Stomach (tissue), 9 donors: ENCODE results near the gene DDX27. TPM values are rescaled to one million over a fixed set of nuclear protein-coding genes. Genes with fewer than 3 reads are reported as not detected.

ENCODE experiments used
- DNase-seq, 2 donors: peaks; one replicate each; pipeline versions ENCODE4 v3.0.0 to v3.0.0-alpha.2; 2013 to 2019
- H3K27ac ChIP-seq, 5 donors: fragments of 200-600 bp in 4 of 5; sonication (generic) in 4 of 5; one replicate each; pipeline ENCODE4 v1.5.1; 2013 to 2019; ENCODE audit warnings: mild to moderate bottlenecking in 1 of 5, moderate library complexity in 1 of 5
- H3K27me3 ChIP-seq, 3 donors: fragments of 200-600 bp; sonication (generic); one replicate each; pipeline ENCODE4 v1.5.1; 2017 to 2019; ENCODE audit warnings: mixed run types in 1 of 3
- H3K36me3 ChIP-seq, 4 donors: fragments of 200-600 bp; sonication (generic); 1 replicate in 3 of 4; 2 replicates in 1 of 4; pipeline ENCODE4 v1.5.1; 2016 to 2019
- H3K4me1 ChIP-seq, 4 donors: fragments of 200-600 bp; sonication (generic); one replicate each; pipeline ENCODE4 v1.5.1; 2016 to 2019
- H3K4me3 ChIP-seq, 4 donors: fragments of 200-600 bp; sonication (generic) in 3 of 4; one replicate each; pipeline ENCODE4 v1.5.1; 2016 to 2019; ENCODE audit warnings: mild to moderate bottlenecking in 1 of 4
- H3K9me3 ChIP-seq, 4 donors: fragments of 200-600 bp; sonication (generic); one replicate each; pipeline ENCODE4 v1.5.1; 2016 to 2019
- CTCF ChIP-seq, 7 experiments: fragments of 450-650 bp in 4 of 7; fragments of 200-600 bp in 3 of 7; sonication (generic) in 3 of 7; IDR thresholded peaks; one replicate each; pipeline ENCODE4 v1.5.1; 2016 to 2019; ENCODE audit warnings: antibody characterized with exemption in 7 of 7, control low read depth in 2 of 7, mild to moderate bottlenecking in 1 of 7
- EP300 ChIP-seq: sonication (generic); formaldehyde crosslinking; IDR thresholded peaks from one replicate; pipeline ENCODE4 v1.6.1; 2017; ENCODE audit warnings: antibody characterized with exemption
- POLR2A ChIP-seq, 4 donors: fragments of 450-650 bp; IDR thresholded peaks; one replicate each; pipeline ENCODE4 v1.6.1; 2016; ENCODE audit warnings: antibody characterized with exemption in 4 of 4, control low read depth in 2 of 4, mild to moderate bottlenecking in 1 of 4, moderate library complexity in 1 of 4
- POLR2AphosphoS5 ChIP-seq, 3 donors: sonication (generic); formaldehyde crosslinking; IDR thresholded peaks; one replicate each; pipeline ENCODE4 v1.6.1; 2016; ENCODE audit warnings: antibody characterized with exemption in 3 of 3
- WGBS, 5 donors: extraction: QIAGEN DNeasy Blood & Tissue Kit in 3 of 5; methylation state at CpG; one replicate each; pipeline versions ENCODE4 v1.1.5 to v1.1.7; 2013 to 2018; 5-methylcytosine and 5-hydroxymethylcytosine counted together
- intact Hi-C: fragments of 100-400 bp; cut with DNase I; formaldehyde crosslinking; loops from one replicate; pipeline ENCODE4 v1.15.1; 2023; ENCODE audit warnings: low total_unique reads
- polyA plus RNA-seq, 3 donors: library from polyadenylated mRNA; stranded (reverse); fragments of 200-250 nt; gene quantifications; one replicate each; pipeline ENCODE4 v1.2.3, GENCODE V29; 2013
- total RNA-seq, 5 donors: library from RNA; depleted of rRNA; stranded (reverse); fragments of >200 nt; gene quantifications; one replicate each; pipeline versions ENCODE4 v1.1.0 to v1.2.3, GENCODE V29; 2014 to 2016
- donor health status: healthy with polysubstance abuse.
- donor health status: Bipolar disorder and iron deficiency.
- donor health status: healthy.

The DDX27 gene
- total and polyA plus RNA-seq, 8 donors: 11.7 to 38.2 (median 21.4) TPM

GRCh38 chr20:49233226-49233625, 14.0 kb downstream of the DDX27 start:
- DNase-seq: no peak
- H3K4me1 ChIP-seq: no peaks in the 10 kb centered on the region
- TF ChIP-seq EP300 (no peak), POLR2A (IDR thresholded peaks at IDR 0.05) (no peak), CTCF (IDR thresholded peaks at IDR 0.05) (no peak), POLR2AphosphoS5 (IDR thresholded peaks at IDR 0.05) (no peak)
- WGBS, 5 donors: 92 to 95% (median 94%) methylated on average over 6 to 10 of the region's 10 CpGs
- H3K9me3 ChIP-seq: no peaks in the 10 kb centered on the region
- no peak overlapping the region for H3K27ac ChIP-seq
- H3K27me3 ChIP-seq: no peaks in the 10 kb centered on the region
- peaks cover 79 to 99% (median 99%) of the 10 kb centered on the region in 4 donors for H3K36me3 ChIP-seq
- intact Hi-C loops: no loop called here
- H3K4me3 ChIP-seq: no peak overlapping the region

GRCh38 chr20:49234831-49235230, 15.6 kb downstream of the DDX27 start:
- Histone ChIP-seq H3K27me3 (no peaks in the 10 kb centered on the region), H3K4me1 (no peaks in the 10 kb centered on the region), H3K9me3 (no peaks in the 10 kb centered on the region), H3K27ac (no peak overlapping the region), H3K36me3 (peaks cover 85 to 99% (median 99%) of the 10 kb centered on the region in 4 donors), H3K4me3 (no peak overlapping the region)
- TF ChIP-seq CTCF (IDR thresholded peaks at IDR 0.05) (no peak), POLR2AphosphoS5 (IDR thresholded peaks at IDR 0.05) (no peak), EP300 (no peak), POLR2A (IDR thresholded peaks at IDR 0.05) (no peak)
- 92 to 100% (median 97%) methylated on average over 6 of the region's 6 CpGs for WGBS, 5 donors
- DNase-seq: no peak
- intact Hi-C loops: no loop called here

GRCh38 chr20:49236301-49236700, 17.1 kb downstream of the DDX27 start:
- DNase-seq: no peak
- intact Hi-C loops: no loop called here
- WGBS, 5 donors: 84 to 91% (median 85%) methylated on average over 9 of the region's 9 CpGs
- H3K36me3 ChIP-seq: peaks cover 85 to 99% (median 99%) of the 10 kb centered on the region in 4 donors
- no peaks in the 10 kb centered on the region for H3K4me1 ChIP-seq
- H3K9me3 ChIP-seq: no peaks in the 10 kb centered on the region
- TF ChIP-seq EP300: no peak
- no peak for TF ChIP-seq POLR2A (IDR thresholded peaks at IDR 0.05)
- no peak for TF ChIP-seq CTCF (IDR thresholded peaks at IDR 0.05)
- no peak for TF ChIP-seq POLR2AphosphoS5 (IDR thresholded peaks at IDR 0.05)
- H3K27ac ChIP-seq: no peak overlapping the region
- H3K4me3 ChIP-seq: no peak overlapping the region
- no peaks in the 10 kb centered on the region for H3K27me3 ChIP-seq

- WGBS, 5 donors: 78 to 85% (median 83%) methylated on average over 4 of the region's 4 CpGs
- Histone ChIP-seq H3K36me3 (peaks cover 87 to 100% (median 99%) of the 10 kb centered on the region in 4 donors), H3K9me3 (no peaks in the 10 kb centered on the region), H3K4me3 (no peak overlapping the region), H3K27me3 (no peaks in the 10 kb centered on the region), H3K4me1 (no peaks in the 10 kb centered on the region), H3K27ac (no peak overlapping the region)
- TF ChIP-seq POLR2A (IDR thresholded peaks at IDR 0.05): no peak
- no peak for TF ChIP-seq EP300
- TF ChIP-seq POLR2AphosphoS5 (IDR thresholded peaks at IDR 0.05): no peak
- TF ChIP-seq CTCF (IDR thresholded peaks at IDR 0.05): no peak
- no peak for DNase-seq
- intact Hi-C loops: no loop called here
Observed at GRCh38 chr20:49237531-49237930, 18.3 kb downstream of the DDX27 start.
